Panc1 (cell line): ENCODE data around the gene ORC4. TPM values are rescaled to one million over a fixed set of nuclear protein-coding genes. Genes with fewer than 3 reads are reported as not detected.

Experiments
- ATAC-seq: fragments of 200-7000 bp; cut with Tn5 transposase; 2 replicates; pipeline ENCODE4 v1.9.1; 2020; ENCODE audit warnings: mild to moderate bottlenecking, moderate library complexity
- BruUV-seq: library from RNA; stranded (reverse); fragments of 400-500 nt; replicated peaks from 2 replicates; lab custom pipeline; 2021; lab: Mats Ljungman, UMichigan
- CTCF ChIA-PET: fragments of 300-600 bp; sonication (Branson Sonifier 250); formaldehyde crosslinking; loops from one replicate; lab custom pipeline; 2022; ENCODE audit warnings: antibody characterized with exemption; lab: Charles Lee
- POLR2A ChIA-PET: fragments of 300-600 bp; sonication (Branson Sonifier 250); formaldehyde crosslinking; loops from one replicate; lab custom pipeline; 2022; ENCODE audit warnings: antibody characterized with exemption; lab: Charles Lee
- DNase-seq: peaks from one replicate; pipeline ENCODE4 v3.0.0-alpha.2; 2010; ENCODE audit warnings: low read depth, low spot score
- H3K27ac ChIP-seq: 2 replicates; pipeline ENCODE4 v1.5.1; 2011; ENCODE audit warnings: mild to moderate bottlenecking, low read length, inconsistent platforms
- H3K27me3 ChIP-seq: fragments of 200-500 bp; sonication (Bioruptor generic); 2 replicates; pipeline ENCODE4 v1.6.0; 2014; ENCODE audit warnings: low read length, inconsistent platforms; ENCODE audit not compliant: control insufficient read depth, insufficient read depth
- H3K36me3 ChIP-seq: fragments of 200-500 bp; sonication (Bioruptor generic); 2 replicates; pipeline ENCODE4 v1.5.1; 2014; ENCODE audit warnings: inconsistent platforms, mild to moderate bottlenecking, low read length, moderate library complexity; ENCODE audit not compliant: control insufficient read depth, insufficient read depth
- H3K4me1 ChIP-seq: 2 replicates; pipeline ENCODE4 v1.5.1; 2011; ENCODE audit warnings: inconsistent platforms, mild to moderate bottlenecking, low read length, moderate library complexity; ENCODE audit not compliant: control insufficient read depth, insufficient read depth
- H3K4me3 ChIP-seq, 2 experiments: 2 replicates each; pipeline ENCODE4 v1.5.1; 2011 to 2012; ENCODE audit warnings: low read depth in 2 of 2, low read length in 2 of 2, mild to moderate bottlenecking in 2 of 2, inconsistent platforms in 1 of 2, moderate library complexity in 1 of 2
- H3K9me3 ChIP-seq: fragments of 200-500 bp; sonication (Bioruptor generic); 2 replicates; pipeline ENCODE4 v1.5.1; 2014; ENCODE audit warnings: low read depth, mild to moderate bottlenecking, inconsistent platforms, low read length, moderate library complexity; ENCODE audit not compliant: control insufficient read depth, insufficient read depth
- POLR2AphosphoS5 ChIP-seq: IDR thresholded peaks from 2 replicates; pipeline ENCODE4 v1.6.1; 2012; ENCODE audit warnings: mild to moderate bottlenecking, low read depth, low read length, moderate library complexity
- SIN3A ChIP-seq: IDR thresholded peaks from 2 replicates; pipeline ENCODE4 v1.6.1; 2012; ENCODE audit warnings: low read depth, mild to moderate bottlenecking, low read length, moderate library complexity, borderline replicate concordance; ENCODE audit not compliant: insufficient read depth
- TCF7L2 ChIP-seq: IDR thresholded peaks from 2 replicates; pipeline ENCODE4 v1.6.1; 2011; ENCODE audit warnings: mild to moderate bottlenecking, low read depth, low read length, inconsistent platforms
- in situ Hi-C: cut with HindIII; loops from 2 replicates; pipeline ENCODE4 v1.10.0; 2016; ENCODE audit warnings: low sequenced_read_pairs, low pct_unique_long_range_greater_than_20kb
- intact Hi-C: fragments of 100-400 bp; cut with micrococcal nuclease; formaldehyde crosslinking; loops from one replicate; pipeline ENCODE4 v1.10.0; 2022; ENCODE audit not compliant: unreplicated experiment
- total RNA-seq: library from RNA; stranded (reverse); gene quantifications from one replicate; pipeline ENCODE4 v1.2.1, GENCODE V29; 2021; ENCODE audit not compliant: unreplicated experiment
- TF ChIP-seq, protein P1 (sequence below): fragments of 450-650 bp; IDR thresholded peaks from 2 replicates; pipeline ENCODE4 v1.5.1; 2017; ENCODE audit warnings: mild to moderate bottlenecking
- TF ChIP-seq, protein P2 (sequence below), 2 experiments: IDR thresholded peaks; 2 replicates each; pipeline ENCODE4 v1.6.1; 2011 to 2012; ENCODE audit warnings: low read depth in 2 of 2, control low read depth in 1 of 2, low read length in 1 of 2, mild to moderate bottlenecking in 1 of 2, moderate library complexity in 1 of 2; ENCODE audit not compliant: insufficient read depth in 1 of 2

Gene ORC4
- total RNA-seq, 1 experiment from 2014 or later, result 43.3 TPM

DNA sequence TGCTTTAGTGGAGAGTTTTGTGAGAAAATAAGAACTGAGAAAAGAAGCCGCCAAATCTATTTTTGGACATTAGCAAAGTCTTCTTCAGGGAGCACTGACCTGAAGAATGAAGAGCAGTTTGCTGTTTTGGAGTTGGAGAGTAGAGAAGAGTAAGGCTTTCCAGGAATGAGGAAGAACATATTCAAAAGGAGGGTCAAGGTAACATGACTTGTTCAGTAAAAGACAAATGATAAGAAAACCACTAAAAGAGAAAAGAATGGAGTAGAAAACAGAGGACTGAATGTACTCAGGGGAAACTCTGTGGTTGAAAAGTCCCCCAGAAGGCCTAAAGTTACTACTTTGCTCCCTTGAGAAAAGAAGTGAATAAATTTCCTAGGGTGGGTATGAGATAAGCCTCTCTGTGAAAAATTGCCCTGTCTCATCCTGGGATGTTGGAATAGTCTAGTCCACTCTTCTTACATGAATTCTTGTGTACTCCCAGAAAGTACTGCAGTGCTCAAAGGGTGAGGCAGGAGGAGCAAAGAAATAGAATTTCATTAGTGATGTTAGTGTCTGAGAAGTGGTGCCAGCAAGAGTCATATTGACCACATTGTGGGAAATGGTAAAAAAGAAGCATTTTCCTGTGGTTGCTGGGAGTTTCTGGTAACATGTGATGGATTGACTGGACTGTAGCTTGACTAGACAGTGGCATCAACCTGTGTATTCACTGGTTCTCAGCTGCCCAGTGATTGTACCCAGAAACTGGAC lies 28.1 kb upstream of the ORC4 start:
- ChIA-PET POLR2A (no interaction called here), CTCF (no interaction called here)
- Histone ChIP-seq H3K4me1 (no peaks in the 10 kb centered on the region), H3K27ac (no peak overlapping the region), H3K36me3 (no peaks in the 10 kb centered on the region), H3K9me3 (no peaks in the 10 kb centered on the region), H3K4me3 (no peak overlapping the region), H3K27me3 (no peaks in the 10 kb centered on the region)
- DNase-seq (no peak), ATAC-seq (no peak)
- in situ Hi-C loops, result no loop called here
- TF ChIP-seq SIN3A, result no peak
- no peak for TF ChIP-seq POLR2AphosphoS5
- TF ChIP-seq, protein P1, sequence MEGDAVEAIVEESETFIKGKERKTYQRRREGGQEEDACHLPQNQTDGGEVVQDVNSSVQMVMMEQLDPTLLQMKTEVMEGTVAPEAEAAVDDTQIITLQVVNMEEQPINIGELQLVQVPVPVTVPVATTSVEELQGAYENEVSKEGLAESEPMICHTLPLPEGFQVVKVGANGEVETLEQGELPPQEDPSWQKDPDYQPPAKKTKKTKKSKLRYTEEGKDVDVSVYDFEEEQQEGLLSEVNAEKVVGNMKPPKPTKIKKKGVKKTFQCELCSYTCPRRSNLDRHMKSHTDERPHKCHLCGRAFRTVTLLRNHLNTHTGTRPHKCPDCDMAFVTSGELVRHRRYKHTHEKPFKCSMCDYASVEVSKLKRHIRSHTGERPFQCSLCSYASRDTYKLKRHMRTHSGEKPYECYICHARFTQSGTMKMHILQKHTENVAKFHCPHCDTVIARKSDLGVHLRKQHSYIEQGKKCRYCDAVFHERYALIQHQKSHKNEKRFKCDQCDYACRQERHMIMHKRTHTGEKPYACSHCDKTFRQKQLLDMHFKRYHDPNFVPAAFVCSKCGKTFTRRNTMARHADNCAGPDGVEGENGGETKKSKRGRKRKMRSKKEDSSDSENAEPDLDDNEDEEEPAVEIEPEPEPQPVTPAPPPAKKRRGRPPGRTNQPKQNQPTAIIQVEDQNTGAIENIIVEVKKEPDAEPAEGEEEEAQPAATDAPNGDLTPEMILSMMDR, result no peak
- no peak for TF ChIP-seq TCF7L2
- TF ChIP-seq, protein P2, sequence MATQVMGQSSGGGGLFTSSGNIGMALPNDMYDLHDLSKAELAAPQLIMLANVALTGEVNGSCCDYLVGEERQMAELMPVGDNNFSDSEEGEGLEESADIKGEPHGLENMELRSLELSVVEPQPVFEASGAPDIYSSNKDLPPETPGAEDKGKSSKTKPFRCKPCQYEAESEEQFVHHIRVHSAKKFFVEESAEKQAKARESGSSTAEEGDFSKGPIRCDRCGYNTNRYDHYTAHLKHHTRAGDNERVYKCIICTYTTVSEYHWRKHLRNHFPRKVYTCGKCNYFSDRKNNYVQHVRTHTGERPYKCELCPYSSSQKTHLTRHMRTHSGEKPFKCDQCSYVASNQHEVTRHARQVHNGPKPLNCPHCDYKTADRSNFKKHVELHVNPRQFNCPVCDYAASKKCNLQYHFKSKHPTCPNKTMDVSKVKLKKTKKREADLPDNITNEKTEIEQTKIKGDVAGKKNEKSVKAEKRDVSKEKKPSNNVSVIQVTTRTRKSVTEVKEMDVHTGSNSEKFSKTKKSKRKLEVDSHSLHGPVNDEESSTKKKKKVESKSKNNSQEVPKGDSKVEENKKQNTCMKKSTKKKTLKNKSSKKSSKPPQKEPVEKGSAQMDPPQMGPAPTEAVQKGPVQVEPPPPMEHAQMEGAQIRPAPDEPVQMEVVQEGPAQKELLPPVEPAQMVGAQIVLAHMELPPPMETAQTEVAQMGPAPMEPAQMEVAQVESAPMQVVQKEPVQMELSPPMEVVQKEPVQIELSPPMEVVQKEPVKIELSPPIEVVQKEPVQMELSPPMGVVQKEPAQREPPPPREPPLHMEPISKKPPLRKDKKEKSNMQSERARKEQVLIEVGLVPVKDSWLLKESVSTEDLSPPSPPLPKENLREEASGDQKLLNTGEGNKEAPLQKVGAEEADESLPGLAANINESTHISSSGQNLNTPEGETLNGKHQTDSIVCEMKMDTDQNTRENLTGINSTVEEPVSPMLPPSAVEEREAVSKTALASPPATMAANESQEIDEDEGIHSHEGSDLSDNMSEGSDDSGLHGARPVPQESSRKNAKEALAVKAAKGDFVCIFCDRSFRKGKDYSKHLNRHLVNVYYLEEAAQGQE (IDR thresholded peaks at IDR 0.05; ENCODE audit: insufficient read depth in 1 of 2, low read depth in 2 of 2, low read length in 1 of 2), result no peak
- intact Hi-C loops, result no loop called here
- BruUV-seq, result no TSS peak

DNA sequence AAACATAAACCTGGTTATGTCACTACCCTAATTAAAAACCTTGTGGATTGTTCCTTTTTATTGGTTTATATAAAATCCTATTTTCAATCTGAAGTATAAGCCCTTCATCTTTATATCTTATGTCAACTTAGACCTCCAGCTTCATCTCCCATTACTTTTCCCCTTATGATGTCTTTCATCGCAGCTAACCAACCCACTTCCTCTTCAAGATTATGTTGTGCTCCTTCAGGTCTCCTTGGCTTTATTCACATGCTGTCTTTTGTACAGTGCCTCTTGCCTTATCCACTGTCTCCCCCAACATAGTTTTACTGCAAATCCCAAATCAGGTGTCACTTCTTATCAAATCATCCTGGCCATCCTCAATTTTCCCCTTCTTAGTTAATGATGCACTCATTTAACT lies 26.3 kb upstream of the ORC4 start:
- in situ Hi-C loops, result no loop called here
- intact Hi-C loops, result no loop called here
- CTCF ChIA-PET, result no interaction called here
- DNase-seq (no peak), ATAC-seq (no peak)
- Histone ChIP-seq H3K27me3 (no peaks in the 10 kb centered on the region), H3K27ac (no peak overlapping the region), H3K36me3 (no peaks in the 10 kb centered on the region), H3K9me3 (no peaks in the 10 kb centered on the region), H3K4me3 (no peak overlapping the region), H3K4me1 (no peaks in the 10 kb centered on the region)
- BruUV-seq, result no TSS peak
- POLR2A ChIA-PET, result no interaction called here
- TF ChIP-seq SIN3A (no peak), POLR2AphosphoS5 (no peak), TCF7L2 (no peak)
- TF ChIP-seq, protein P1, result no peak
- TF ChIP-seq, protein P2 (IDR thresholded peaks at IDR 0.05; ENCODE audit: insufficient read depth in 1 of 2, low read depth in 2 of 2, low read length in 1 of 2), result no peak
